Sigmoid colon (tissue), 4 donors: Measurements from ENCODE around the gene PSMC3.

ENCODE experiments used
- CTCF ChIP-seq, 4 experiments: fragments of 450-650 bp in 3 of 4; fragments of 200-600 bp in 1 of 4; IDR thresholded peaks; one replicate each; pipeline ENCODE4 v1.5.1; 2016 to 2019; ENCODE audit warnings: antibody characterized with exemption in 4 of 4, mild to moderate bottlenecking in 3 of 4, moderate library complexity in 2 of 4
- EP300 ChIP-seq, 4 donors: sonication (generic); formaldehyde crosslinking; IDR thresholded peaks; one replicate each; pipeline ENCODE4 v1.6.1; 2017; ENCODE audit warnings: antibody characterized with exemption in 4 of 4
- POLR2A ChIP-seq, 2 donors: fragments of 450-650 bp; IDR thresholded peaks; one replicate each; pipeline ENCODE4 v1.6.1; 2016; ENCODE audit warnings: antibody characterized with exemption in 2 of 2, mild to moderate bottlenecking in 2 of 2, moderate library complexity in 2 of 2
- POLR2AphosphoS5 ChIP-seq, 4 donors: sonication (generic); formaldehyde crosslinking; IDR thresholded peaks; one replicate each; pipeline ENCODE4 v1.6.1; 2017; ENCODE audit warnings: antibody characterized with exemption in 4 of 4

- no peak for TF ChIP-seq CTCF (IDR thresholded peaks at IDR 0.05)
- peak in 2 of 4 donors; percentile 31 to 60 for TF ChIP-seq POLR2AphosphoS5 (IDR thresholded peaks at IDR 0.05)
- no peak for TF ChIP-seq POLR2A (IDR thresholded peaks at IDR 0.05)
- TF ChIP-seq EP300 (IDR thresholded peaks at IDR 0.05) = no peak
Measured at GRCh38 chr11:47408598-47409439, 17.4 kb downstream of the PSMC3 start.
